GM21786 (cell line): ENCODE measurements around the gene SMIM41.

Source experiments
- ATAC-seq: cut with Tn5 transposase; IDR thresholded peaks from one replicate; pipeline ENCODE4 v1.9.1; 2021; ENCODE audit not compliant: unreplicated experiment

The SMIM41 gene

GRCh38 chr12:52079576-52080402 is at the start of gene SMIM41:
SMIM41 (plus strand) TSS chr12:52079704; CDS start chr12:52079780, 76 bp downstream.
- no peak for ATAC-seq

- ATAC-seq: no peak
These were observed 47.1 kb upstream of the SMIM41 start for GRCh38 chr12:52032446-52032803.

- peak; percentile 89 for ATAC-seq
These were observed 46.6 kb upstream of the SMIM41 start for GRCh38 chr12:52032804-52033445.

- ATAC-seq: no peak
These were observed 45.9 kb upstream of the SMIM41 start for GRCh38 chr12:52033446-52034140.

- ATAC-seq: no peak
These were observed 44.3 kb upstream of the SMIM41 start for GRCh38 chr12:52035190-52035589.

- ATAC-seq: no peak
These were observed 43.6 kb upstream of the SMIM41 start for GRCh38 chr12:52035926-52036325.

GRCh38 chr12:52036587-52037171 is 42.8 kb upstream of the SMIM41 start:
- no peak for ATAC-seq

- no peak for ATAC-seq
These were observed 42.1 kb upstream of the SMIM41 start for GRCh38 chr12:52037248-52037861.

- ATAC-seq: no peak
These were observed 41.1 kb upstream of the SMIM41 start for GRCh38 chr12:52038447-52038846.

- ATAC-seq: no peak
These were observed 38.5 kb upstream of the SMIM41 start for GRCh38 chr12:52041035-52041434.

GRCh38 chr12:52041695-52042123 is 37.8 kb upstream of the SMIM41 start:
- no peak for ATAC-seq

- no peak for ATAC-seq
These were observed 36.7 kb upstream of the SMIM41 start for GRCh38 chr12:52042706-52043385.

- no peak for ATAC-seq
These were observed 35.9 kb upstream of the SMIM41 start for GRCh38 chr12:52043386-52044212.

- no peak for ATAC-seq
These were observed 35.1 kb upstream of the SMIM41 start for GRCh38 chr12:52044292-52044983.

GRCh38 chr12:52045794-52046199 is 33.7 kb upstream of the SMIM41 start:
- no peak for ATAC-seq

- no peak for ATAC-seq
These were observed 32.6 kb upstream of the SMIM41 start for GRCh38 chr12:52046859-52047258.

- no peak for ATAC-seq
These were observed 30.2 kb upstream of the SMIM41 start for GRCh38 chr12:52049286-52049685.

- no peak for ATAC-seq
These were observed 29.8 kb upstream of the SMIM41 start for GRCh38 chr12:52049688-52050087.
